Superior temporal gyrus (tissue), 1 donor: Measurements from ENCODE around the gene LAG3.
"Not testable (repeated sequence)": the region's sequence is repeated elsewhere in the genome, so short reads cannot be mapped to it uniquely, and the experiment has no call there.

Source experiments
- DNase-seq: peaks from one replicate; pipeline ENCODE4 v3.0.0-alpha.2; 2016; ENCODE audit errors: extremely low spot score

LAG3 gene

DNA sequence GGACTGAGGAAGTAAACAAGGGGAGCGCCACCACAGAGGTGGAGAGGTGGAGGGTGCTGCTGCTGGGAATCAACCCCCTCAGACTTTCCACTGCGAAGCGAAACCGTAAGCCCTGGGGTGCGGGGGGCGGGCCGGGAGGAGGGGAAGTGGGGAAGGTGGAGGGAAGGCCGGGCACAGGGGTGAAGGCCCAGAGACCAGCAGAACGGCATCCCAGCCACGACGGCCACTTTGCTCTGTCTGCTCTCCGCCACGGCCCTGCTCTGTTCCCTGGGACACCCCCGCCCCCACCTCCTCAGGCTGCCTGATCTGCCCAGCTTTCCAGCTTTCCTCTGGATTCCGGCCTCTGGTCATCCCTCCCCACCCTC lies at the start of gene LAG3:
LAG3 (plus strand) TSS at position 190 of the 365 bp plus-strand sequence. CDS start 333 bp downstream, outside the sequence.
- DNase-seq = no peak

DNA sequence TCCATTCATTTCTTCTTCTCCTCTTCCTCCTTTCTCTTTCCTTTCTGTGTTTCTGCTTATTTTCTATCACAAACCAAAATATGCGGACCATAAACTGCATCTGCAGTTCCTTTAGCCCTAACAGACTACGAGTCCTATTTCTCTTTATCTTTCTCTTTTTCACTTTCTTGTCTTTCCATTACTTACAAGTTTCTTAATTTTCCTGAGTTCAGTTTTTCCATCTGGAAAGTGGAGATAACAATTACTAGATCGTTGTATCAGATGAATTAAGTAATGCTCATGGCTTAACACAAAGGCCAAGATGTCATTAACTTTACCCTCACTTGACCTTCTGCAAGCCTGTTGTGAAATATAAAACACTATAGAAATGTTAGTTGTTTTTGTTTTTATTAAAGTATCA lies 49.5 kb upstream of the LAG3 start:
- no peak for DNase-seq

DNA sequence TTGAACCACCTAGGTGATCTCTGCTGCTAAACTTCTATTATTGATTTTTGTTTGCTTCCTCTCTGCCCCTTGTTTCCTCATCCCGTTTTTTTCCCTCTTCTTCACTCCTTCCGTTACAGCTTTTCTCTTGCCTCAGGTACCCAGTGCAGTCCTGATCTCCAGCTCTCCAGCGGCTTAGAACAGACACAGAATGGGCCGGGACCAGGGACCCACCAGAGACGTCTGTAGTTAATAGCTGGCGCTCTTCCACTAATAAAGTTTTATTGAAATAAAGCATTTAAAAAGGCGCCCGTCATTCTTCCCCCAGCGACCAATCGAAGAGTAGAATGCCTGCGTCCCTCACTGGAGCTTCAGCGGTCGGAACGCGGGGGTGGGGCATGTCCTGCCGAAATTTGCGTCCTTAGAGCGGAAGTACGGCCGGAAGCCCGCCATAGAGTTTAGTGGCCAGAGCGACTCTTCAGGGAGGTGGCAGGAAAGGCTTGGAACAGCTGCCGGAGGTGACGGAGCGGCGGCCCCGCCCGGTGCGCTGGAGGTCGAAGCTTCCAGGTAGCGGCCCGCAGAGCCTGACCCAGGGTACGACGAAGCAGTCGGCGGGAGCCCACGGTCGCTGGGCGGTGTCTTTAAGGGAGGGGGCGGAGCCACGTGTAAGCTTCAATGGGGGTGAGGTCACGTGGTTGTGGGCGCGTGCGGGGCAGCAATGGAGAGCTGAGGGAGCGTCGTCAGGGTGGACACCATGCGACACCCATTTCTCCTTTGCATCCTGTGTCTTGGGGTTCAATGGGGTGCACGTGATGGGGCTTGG lies 48.5 kb upstream of the LAG3 start, which contains the start of gene COPS7A:
COPS7A (plus strand) TSS at position 440 of the 802 bp plus-strand sequence. CDS start 611 bp downstream, outside the sequence.
- DNase-seq = peak; percentile 99

DNA sequence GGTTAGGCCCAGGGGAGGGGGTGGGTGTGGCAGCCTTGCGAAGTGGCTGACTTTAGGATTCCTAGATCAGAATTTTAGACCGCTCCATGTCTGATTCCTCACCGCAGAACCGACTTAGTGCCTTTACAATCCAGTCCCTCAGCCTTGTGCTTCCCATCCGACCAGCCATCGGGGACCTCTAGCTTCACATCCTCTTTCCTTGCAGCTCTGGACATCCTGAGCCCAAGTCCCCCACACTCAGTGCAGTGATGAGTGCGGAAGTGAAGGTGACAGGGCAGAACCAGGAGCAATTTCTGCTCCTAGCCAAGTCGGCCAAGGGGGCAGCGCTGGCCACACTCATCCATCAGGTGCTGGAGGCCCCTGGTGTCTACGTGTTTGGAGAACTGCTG lies 47.9 kb upstream of the LAG3 start:
- no peak for DNase-seq

DNA sequence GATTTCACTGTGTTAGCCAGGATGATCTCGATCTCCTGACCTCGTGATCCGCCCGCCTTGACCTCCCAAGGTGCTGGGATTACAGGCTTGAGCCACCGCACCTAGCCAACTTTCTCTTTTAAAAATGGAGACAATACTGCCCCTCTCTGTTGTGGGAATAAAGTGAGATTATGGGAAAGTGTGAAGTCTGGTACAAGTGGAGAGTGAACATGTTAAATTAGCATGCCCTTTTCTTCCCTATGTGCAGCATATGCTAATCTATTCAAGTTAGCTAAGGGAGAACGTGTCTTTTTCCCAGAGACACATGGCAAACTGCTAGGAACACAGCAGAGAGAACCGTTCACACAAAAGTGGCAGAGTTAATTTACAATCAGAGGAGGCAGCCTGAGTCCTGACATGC lies 47.0 kb upstream of the LAG3 start:
- DNase-seq = no peak

DNA sequence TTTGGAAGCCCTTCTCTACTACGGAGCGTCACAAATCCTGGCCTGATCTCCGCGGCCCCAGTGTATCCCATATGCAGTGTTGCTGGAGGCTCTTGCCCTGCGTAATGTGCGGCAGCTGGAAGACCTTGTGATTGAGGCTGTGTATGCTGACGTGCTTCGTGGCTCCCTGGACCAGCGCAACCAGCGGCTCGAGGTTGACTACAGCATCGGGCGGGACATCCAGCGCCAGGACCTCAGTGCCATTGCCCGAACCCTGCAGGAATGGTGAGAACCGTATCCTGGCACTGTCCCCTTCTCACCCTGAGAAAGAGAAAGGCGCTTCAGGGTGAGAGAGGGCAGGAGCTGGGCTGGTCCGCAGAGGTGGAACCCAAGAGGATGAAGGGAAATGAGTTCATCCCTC lies 43.1 kb upstream of the LAG3 start:
- DNase-seq = no peak

DNA sequence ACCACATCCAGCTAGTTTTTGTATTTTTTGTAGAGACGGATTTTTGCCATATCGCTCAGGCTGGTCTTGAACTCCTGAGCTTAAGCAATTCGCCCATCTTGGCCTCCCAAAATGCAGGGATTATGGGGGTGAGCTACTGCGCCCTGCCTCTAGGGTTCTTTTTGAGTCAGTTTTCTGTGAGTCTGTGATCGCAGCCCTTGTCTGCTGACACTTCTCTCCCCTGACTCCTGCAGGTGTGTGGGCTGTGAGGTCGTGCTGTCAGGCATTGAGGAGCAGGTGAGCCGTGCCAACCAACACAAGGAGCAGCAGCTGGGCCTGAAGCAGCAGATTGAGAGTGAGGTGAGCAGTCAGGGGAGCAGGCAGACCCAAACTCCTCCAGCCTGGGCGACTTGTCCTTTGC lies 42.2 kb upstream of the LAG3 start:
- DNase-seq = no peak

DNA sequence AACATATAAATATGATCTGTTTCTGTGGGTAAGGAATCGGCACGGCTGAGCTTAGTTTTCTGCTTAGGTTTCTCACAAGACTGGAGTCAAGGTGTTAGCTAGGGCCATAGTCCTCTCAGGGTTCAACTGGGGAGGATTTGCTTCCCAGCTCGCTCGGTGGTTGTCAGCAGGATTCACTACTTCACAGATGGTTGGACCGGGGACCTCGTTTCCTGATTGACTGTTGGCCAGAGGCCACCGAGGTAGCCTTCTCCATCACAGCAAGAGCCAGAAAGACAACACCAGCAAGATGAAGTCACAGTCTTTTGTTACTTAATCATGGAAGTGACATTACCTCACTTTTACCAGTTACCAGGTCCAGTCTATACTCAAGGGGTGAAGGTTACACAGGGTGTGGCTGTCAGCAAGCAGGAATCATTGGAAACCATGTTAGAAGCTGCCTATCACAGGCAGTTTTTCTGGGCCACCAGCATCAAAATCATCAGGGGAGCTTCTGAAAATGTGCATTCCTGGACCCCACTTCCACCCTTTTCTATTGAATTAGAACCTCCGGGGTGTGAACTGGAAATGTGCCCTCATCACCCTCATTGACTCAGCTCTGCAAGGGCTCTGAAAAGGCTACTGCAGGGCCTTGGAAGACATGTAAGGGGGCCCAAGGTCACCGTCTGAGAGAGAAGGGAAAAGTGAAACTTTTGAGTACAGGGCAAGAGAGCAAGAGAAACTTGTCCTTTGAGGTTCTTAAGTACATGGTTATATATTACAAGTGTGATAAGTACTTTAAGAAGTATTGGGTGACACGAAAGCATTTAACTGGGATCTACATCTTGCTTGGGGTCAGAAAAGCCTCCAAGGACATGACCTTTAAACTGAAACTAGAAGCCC lies 37.6 kb upstream of the LAG3 start:
- no peak for DNase-seq

DNA sequence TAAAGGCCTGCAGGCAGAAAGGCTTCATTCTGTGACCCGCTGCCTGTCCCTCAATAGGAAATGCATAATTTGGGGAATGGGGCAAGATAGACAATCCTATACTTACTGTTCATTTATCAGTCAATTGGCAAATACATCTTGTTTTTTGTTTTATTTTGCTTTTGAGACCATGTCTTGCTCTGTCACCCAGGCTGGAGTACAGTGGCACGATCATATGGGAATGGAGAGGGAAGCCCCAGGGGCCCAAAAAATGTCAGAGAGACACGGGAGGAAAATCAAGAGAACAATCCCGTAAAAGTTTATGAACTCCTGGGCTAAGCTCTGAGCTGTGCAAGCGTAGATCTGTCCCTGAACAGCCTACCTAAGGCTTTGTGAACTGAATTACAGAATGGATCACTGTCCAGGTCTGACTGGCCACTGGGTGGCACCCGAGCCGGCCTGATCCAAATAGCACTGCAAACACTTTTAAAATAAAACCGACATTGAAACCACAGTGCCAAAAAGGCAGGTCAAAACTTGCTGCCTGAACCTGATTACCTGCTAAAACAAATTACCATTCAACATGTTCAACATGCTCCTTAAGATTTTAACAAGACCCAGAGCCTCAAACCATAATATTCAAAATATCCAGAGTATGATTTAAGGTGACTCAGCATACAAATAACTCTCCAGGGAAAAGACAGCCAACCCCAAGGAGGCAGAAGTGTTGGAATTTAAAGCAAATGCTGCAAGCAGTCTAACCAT lies 36.7 kb upstream of the LAG3 start:
- peak; percentile 76 for DNase-seq

DNA sequence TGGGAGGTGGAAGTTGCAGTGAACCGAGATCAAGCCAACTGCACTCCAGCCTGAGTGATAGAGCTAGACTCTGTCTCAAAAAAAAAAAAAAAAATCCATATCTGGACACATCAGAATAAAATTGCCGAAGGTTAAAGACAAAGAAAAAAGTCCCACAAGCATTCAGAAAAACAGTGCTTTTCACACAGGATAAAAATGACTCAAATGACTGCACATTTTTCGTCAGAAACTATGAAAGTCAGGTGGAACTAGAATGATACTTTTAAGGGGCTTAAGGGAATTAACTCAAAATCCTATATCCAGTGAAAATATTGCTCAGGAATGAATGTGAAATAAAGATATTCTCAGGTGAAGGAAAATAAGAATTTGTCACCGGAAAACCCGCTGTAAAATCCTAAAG lies 35.6 kb upstream of the LAG3 start:
- DNase-seq = no peak

DNA sequence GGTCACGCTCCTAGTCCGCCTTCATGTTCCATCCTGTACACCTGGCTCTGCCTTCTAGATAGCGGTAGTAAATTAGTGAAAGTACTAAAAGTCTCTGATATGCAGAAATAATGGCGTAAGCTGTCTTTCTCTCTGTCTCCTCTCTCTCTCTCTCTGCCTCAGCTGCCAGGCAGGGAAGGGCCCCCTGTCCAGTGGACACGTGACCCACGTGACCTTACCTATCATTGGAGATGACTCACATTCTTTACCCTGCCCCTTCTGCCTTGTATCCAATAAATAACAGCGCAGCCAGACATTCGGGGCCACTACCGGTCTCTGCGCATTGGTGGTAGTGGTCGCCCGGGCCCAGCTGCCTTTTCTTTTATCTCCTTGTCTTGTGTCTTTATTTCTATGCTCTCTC lies 30.2 kb upstream of the LAG3 start:
- not testable (repeated sequence) for DNase-seq

DNA sequence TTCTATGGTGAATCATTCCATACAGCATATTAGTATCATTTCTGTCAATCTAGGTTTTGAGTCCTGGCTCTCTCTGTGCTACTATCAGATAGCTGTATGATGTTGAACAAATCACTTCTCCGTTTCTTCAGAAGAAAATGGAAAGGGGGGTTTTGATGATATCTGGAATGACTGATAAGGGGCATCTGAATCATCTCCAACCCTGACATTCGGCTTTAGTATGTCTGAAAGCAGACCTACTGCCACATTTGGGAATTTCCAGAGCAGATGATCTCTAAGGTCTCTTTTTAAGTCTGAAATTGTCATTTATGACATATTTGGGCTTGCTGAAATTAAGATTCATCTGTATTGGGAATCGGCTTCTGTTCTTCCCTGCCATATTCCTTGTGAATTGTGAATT lies 29.5 kb upstream of the LAG3 start:
- DNase-seq = no peak

DNA sequence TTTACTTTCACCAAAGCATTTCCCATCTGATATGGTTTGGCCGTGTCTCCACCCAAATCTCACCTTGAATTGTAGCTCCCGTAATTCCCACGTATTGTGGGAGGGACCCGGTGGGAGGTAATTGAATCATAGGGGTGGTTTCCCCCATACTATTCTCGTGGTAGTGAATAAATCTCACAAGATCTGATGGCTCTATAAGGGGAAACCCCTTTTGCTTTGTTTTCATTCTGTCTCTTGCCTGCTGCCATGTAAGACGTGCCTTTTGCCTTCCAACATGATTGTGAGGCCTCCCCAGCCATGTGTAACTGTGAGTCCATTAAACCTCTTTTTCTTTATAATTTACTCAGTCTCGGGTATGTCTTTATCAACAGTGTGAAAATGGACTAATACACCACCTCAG lies 29.0 kb upstream of the LAG3 start:
- DNase-seq = not testable (repeated sequence)

DNA sequence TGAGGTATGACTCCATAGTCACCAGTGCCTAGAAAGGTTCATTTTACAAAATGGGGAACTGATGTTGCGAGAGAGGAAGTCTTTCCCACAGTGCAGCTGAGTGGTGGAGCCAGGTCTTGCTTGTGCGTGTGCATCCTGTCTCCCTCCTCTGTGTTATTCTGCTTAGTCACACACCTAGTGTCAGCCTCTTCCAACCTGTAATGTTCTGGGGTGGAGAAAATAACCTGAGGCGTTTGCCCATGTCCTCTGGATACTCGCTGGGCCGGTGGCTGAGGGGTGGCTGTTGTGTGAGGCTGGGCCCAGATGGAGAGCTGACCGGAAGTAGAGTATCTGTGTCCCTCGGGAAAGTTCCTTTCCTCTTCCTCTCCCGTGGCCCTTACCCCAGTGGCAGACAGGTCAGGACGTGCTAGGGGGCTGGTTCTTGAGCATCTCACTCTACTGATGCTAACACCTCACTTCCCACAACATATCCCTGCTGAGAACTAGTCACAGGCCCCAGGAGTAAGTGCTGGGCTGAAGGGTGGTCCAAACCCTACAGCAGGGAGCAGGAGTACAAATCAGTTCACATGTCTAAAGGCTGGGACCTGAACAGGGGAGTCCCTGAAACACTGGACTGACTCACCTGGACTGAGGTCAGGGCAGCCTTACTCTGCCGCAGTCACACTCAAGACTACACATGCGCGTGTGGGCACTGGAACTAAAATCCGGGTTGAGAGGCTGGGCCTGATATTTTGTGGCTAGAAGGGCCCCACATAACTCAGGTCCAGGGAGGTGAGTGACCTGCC lies 26.4 kb upstream of the LAG3 start:
- DNase-seq = no peak

DNA sequence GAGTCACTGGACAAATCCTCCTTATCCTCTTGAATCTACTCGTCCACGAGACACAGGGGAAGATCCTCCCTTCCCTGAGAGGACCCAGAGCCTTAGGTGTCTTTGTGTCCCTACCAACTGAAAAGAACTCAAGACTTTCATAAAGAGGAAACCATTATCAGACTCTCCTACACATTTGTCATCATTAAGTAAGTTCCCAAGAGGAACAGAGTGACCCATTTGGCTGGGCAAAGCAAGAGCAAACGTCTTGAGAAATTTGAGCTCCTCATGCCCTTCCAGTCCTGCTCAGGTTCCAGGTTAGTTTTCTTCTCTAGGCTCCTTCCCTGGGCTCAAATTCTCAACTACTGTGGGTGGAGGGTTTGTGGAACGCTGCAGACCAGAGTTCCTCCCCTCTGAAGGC lies 25.1 kb upstream of the LAG3 start:
- no peak for DNase-seq

DNA sequence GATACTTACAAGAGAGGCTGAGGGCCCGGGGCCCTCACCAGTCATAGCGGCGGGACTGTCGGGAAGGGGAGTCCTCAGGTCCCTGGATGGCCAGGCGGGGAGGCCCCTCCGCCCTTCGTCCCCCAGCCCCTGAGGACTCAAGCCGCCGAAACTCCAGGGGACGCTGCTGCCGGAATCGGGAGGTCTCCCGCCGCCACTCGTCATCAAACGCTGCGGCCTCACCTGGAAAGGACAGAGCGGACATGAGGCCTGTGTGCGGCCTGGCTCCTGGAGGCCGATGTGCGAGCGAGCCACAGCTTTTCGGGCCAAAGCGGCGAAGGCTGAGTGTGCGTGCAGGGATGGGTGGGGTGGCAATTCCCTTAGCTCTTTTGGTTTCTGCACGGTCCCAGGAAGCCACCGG lies 23.6 kb upstream of the LAG3 start:
- no peak for DNase-seq

DNA sequence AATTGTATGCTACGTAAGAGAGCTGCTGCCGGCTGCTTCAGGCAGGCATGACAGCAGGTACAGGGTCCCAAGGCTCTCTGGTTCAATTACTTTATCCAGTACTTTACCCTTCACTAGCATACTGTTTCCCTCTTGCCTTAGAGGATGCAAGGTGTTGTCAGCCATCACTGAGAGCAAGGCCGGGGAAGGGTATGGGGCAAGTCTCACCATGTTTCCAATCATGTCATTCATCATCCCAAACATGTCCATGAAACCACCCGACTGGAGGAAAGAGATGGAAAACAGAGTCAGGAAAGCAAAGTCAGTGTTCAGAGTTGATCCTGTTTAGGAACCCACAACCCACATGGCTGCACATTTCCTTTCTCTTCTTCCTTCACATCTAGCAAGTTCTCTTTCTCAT lies 21.8 kb upstream of the LAG3 start:
- DNase-seq = no peak

DNA sequence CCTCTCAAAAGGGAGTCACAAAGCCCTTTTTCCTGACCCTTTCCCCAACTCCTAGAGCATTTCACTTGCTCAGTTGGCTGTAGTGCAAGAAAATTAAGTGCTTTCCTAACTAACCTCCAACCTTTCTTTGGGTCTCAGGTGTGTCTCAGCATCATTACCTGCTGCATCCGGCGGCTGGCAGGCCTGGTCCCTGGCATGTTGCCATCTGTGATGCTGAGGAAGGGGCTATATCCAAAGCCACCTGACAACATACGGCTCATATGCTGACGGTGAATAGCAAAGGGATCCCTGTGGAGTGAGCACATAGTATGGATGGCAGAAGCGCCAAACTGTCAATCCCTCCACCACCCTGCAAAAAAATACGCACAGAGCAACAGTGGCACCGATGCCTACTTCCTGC lies 20.6 kb upstream of the LAG3 start:
- no peak for DNase-seq

DNA sequence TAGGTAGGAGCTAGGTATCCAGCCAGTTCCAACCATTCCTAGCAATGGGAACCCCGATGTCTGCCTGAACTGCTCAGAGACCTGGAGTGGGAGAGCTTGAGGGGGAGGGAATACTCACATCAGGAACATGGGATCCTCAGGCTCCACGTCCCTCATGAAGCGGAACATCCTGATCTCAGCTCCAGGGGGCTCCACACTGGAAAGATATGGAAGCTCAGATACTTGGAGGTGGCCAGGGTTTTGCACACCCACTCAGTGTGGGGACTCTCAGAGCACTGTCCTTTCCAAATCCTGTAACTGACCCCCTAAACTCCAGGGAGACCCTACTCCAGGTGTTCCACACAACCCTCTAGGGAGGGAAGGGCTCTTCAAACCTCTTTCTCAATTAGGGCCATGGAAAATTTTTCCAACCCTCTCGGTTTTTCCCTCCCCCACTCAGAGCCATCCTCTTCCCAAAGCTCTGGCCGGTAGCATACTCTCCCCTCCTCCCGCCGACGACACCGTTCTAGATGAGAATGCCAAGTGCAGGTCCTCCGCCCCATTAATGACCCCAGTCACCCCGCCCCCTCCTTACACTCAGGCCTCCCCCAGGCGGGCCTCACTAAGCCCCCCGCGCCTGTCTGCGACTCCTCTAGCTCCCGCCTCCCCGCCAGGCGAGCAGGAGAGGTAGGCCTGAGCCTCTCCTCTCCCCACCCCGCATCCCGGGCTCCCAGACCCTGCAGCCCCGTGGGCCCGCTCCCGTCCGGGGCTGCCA lies 20.0 kb upstream of the LAG3 start:
- peak; percentile 29 for DNase-seq

DNA sequence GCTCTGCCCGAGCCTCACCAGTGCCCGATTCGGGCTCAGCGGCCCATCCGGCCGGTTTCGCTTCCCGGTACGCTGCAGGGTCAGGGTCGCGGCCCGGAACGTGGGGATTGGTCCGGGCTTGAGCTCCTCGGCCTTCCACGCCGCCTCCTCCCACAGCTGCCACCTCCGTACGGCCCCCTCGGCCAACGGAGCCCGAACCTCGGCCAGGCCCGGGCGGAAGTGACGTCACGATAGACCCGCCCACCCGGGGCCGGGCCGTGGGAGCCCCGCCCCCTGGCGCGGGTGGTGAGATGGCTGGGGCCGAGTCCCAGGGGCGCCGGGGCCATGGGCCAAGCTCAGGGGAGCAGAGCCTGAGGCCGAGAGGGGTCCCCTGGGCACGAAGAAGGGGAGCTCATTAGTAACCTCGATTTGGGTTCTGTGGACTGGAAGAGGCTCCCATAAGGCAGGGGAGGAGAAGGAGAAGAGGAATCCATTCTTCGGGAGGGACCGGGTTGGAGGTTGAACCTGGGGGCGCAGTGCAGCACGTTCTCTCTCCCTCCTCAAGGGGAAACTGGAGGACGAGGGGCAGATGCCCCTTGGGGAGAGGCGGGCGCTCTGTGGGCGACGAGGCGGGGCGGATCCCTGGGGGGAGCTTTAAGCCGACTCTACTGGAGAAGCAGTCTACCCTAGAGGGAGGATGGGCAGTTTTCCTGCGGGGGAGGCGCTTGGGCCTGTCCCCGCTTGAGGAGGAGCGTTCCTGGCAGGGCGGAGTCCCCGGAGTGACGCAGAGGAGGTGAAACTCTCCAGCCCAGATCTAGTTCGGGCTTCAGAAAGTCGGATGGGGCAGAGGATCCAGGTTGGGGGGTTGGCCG lies 19.2 kb upstream of the LAG3 start, which contains the start of gene MLF2:
MLF2 (minus strand) TSS at position 221 of the 851 bp plus-strand sequence. CDS start 807 bp downstream, outside the sequence.
- peak; percentile 97 for DNase-seq
